Measurements from ENCODE around the gene EML1. TPM values are rescaled to one million over a fixed set of nuclear protein-coding genes. Genes with fewer than 3 reads are reported as not detected.

Gene EML1
- total RNA-seq, 1 donor from 2014 or later, result 36.4 TPM

- TF ChIP-seq CTCF (IDR thresholded peaks at IDR 0.05), result no peak
- Mint-ChIP-seq H3K4me1 (ENCODE audit: low read depth) (peaks cover 35% of the 10 kb centered on the region), H3K4me3 (ENCODE audit: unreplicated experiment) (no peak overlapping the region), H3K27me3 (ENCODE audit: low read depth) (no peaks in the 10 kb centered on the region), H3K27ac (ENCODE audit: unreplicated experiment) (no peak overlapping the region), H3K9me3 (ENCODE audit: low read depth) (no peaks in the 10 kb centered on the region), H3K36me3 (ENCODE audit: low read depth) (peaks cover 2% of the 10 kb centered on the region)
- DNase-seq (ENCODE audit: low spot score), result no peak
Measured at GRCh38 chr14:99980299-99980698, 187.1 kb downstream of the EML1 start.

GRCh38 chr14:99981806-99982205, 188.6 kb downstream of the EML1 start:
- H3K36me3 Mint-ChIP-seq (ENCODE audit: low read depth), result peaks cover 1% of the 10 kb centered on the region
- no peak for TF ChIP-seq CTCF (IDR thresholded peaks at IDR 0.05)
- no peaks in the 10 kb centered on the region for H3K27me3 Mint-ChIP-seq (ENCODE audit: low read depth)
- peaks cover 5% of the 10 kb centered on the region for H3K9me3 Mint-ChIP-seq (ENCODE audit: low read depth)
- no peak overlapping the region for H3K27ac Mint-ChIP-seq (ENCODE audit: unreplicated experiment)
- DNase-seq (ENCODE audit: low spot score), result no peak
- peaks cover 35% of the 10 kb centered on the region for H3K4me1 Mint-ChIP-seq (ENCODE audit: low read depth)
- H3K4me3 Mint-ChIP-seq (ENCODE audit: unreplicated experiment), result no peak overlapping the region

GRCh38 chr14:99982537-99983250, 189.5 kb downstream of the EML1 start:
- H3K4me1 Mint-ChIP-seq (ENCODE audit: low read depth), result peaks cover 35% of the 10 kb centered on the region
- no peaks in the 10 kb centered on the region for H3K27me3 Mint-ChIP-seq (ENCODE audit: low read depth)
- H3K27ac Mint-ChIP-seq (ENCODE audit: unreplicated experiment), result peak overlapping the region; percentile 3
- H3K36me3 Mint-ChIP-seq (ENCODE audit: low read depth), result peaks cover 1% of the 10 kb centered on the region
- H3K9me3 Mint-ChIP-seq (ENCODE audit: low read depth), result peaks cover 5% of the 10 kb centered on the region
- H3K4me3 Mint-ChIP-seq (ENCODE audit: unreplicated experiment), result no peak overlapping the region
- peak; percentile 96 for TF ChIP-seq CTCF (IDR thresholded peaks at IDR 0.05)
- DNase-seq (ENCODE audit: low spot score), result no peak

DNA sequence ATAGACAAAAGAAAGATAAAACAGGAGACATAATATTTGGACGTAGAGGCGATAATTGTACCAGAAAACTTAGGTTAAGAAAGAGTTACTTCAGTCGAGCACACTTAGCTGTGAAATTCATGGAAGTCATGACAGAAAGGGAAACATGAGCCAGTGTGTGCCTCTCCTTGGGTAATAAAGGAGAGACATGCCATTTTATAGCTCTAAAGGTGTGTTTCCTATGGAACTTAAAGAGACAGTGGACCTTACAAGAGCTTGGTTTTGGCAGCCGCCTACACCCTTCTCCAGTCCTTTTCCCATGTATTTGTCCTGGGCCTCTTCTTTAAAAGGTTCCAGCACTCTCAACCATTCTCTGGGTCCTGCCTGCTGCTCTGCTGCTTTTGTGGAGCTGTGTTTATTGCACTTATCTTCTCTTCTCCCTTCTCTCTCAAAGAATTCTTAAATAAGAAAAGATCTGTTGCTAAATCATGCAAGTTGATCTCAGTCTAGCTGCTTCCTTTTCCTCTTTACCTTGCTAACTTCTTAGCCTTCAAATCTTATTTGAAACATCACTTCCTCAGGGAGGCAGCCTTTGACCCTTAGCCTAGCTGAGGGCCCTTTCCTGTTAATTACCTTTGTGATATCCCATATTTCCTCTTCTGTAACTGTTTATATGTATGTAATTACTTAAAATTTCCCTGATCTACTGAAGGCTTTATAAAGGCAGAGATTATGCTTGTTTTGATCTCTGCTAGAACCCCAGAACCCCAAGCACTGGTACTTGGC, 190.2 kb downstream of the EML1 start:
- H3K4me1 Mint-ChIP-seq (ENCODE audit: low read depth), result peaks cover 35% of the 10 kb centered on the region
- TF ChIP-seq CTCF (IDR thresholded peaks at IDR 0.05), result no peak
- peaks cover 1% of the 10 kb centered on the region for H3K36me3 Mint-ChIP-seq (ENCODE audit: low read depth)
- peaks cover 5% of the 10 kb centered on the region for H3K9me3 Mint-ChIP-seq (ENCODE audit: low read depth)
- no peak for DNase-seq (ENCODE audit: low spot score)
- no peaks in the 10 kb centered on the region for H3K27me3 Mint-ChIP-seq (ENCODE audit: low read depth)
- H3K4me3 Mint-ChIP-seq (ENCODE audit: unreplicated experiment), result no peak overlapping the region
- H3K27ac Mint-ChIP-seq (ENCODE audit: unreplicated experiment), result peak overlapping the region; percentile 3

GRCh38 chr14:99984036-99984435, 190.8 kb downstream of the EML1 start:
- DNase-seq (ENCODE audit: low spot score), result no peak
- Mint-ChIP-seq H3K27me3 (ENCODE audit: low read depth) (no peaks in the 10 kb centered on the region), H3K9me3 (ENCODE audit: low read depth) (peaks cover 5% of the 10 kb centered on the region), H3K4me1 (ENCODE audit: low read depth) (peaks cover 39% of the 10 kb centered on the region), H3K36me3 (ENCODE audit: low read depth) (peaks cover 1% of the 10 kb centered on the region), H3K27ac (ENCODE audit: unreplicated experiment) (no peak overlapping the region), H3K4me3 (ENCODE audit: unreplicated experiment) (no peak overlapping the region)
- TF ChIP-seq CTCF (IDR thresholded peaks at IDR 0.05), result no peak
